OCI-LY3 (cell line): Measurements from ENCODE around the gene SLC43A1.

ENCODE experiments used
- H2AFZ ChIP-seq: fragments of 200-600, 300-600 bp; shearing (Covaris generic); 2 replicates; pipeline ENCODE4 v1.6.0; 2014; ENCODE audit warnings: antibody characterized with exemption, low read depth, low read length
- H3K27ac ChIP-seq: fragments of 200-600, 300-600 bp; sonication (generic); 2 replicates; pipeline ENCODE4 v1.5.1; 2014; ENCODE audit warnings: mild to moderate bottlenecking, low read length, moderate library complexity, mixed read lengths
- H3K27me3 ChIP-seq: fragments of 200-600, 300-600 bp; sonication (generic); 2 replicates; pipeline ENCODE4 v1.6.1; 2014; ENCODE audit warnings: low read depth, low read length, mixed read lengths
- H3K36me3 ChIP-seq: fragments of 200-600, 300-600 bp; sonication (generic); replicated peaks from 2 replicates; pipeline ENCODE3; 2014; ENCODE audit warnings: low read depth, low read length, mixed read lengths
- H3K4me1 ChIP-seq: fragments of 300-600, 200-600 bp; sonication (generic); 2 replicates; pipeline ENCODE4 v1.6.1; 2014; ENCODE audit warnings: low read length, mixed read lengths
- H3K4me2 ChIP-seq: fragments of 200-600, 300-600 bp; sonication (generic); 2 replicates; pipeline ENCODE4 v1.6.1; 2014; ENCODE audit warnings: low read length, mixed read lengths
- H3K4me3 ChIP-seq: fragments of 300-600, 200-600 bp; sonication (generic); 2 replicates; pipeline ENCODE4 v1.5.1; 2014; ENCODE audit warnings: antibody characterized with exemption, mild to moderate bottlenecking, low read length, moderate library complexity
- H3K79me2 ChIP-seq: fragments of 300-600, 200-600 bp; shearing (Covaris generic); 2 replicates; pipeline ENCODE4 v1.6.1; 2014; ENCODE audit warnings: mild to moderate bottlenecking, low read length, mixed read lengths
- H3K9ac ChIP-seq: fragments of 300-600, 200-600 bp; shearing (Covaris generic); 2 replicates; pipeline ENCODE4 v1.6.0; 2014; ENCODE audit warnings: mild to moderate bottlenecking, low read length, moderate library complexity
- H3K9me3 ChIP-seq: fragments of 200-600, 300-600 bp; shearing (Covaris generic); 2 replicates; pipeline ENCODE4 v1.6.1; 2014; ENCODE audit warnings: low read length, mixed read lengths; ENCODE audit not compliant: insufficient read depth
- H4K20me1 ChIP-seq: fragments of 200-600, 300-600 bp; sonication (generic); 2 replicates; pipeline ENCODE4 v1.6.1; 2016; ENCODE audit warnings: low read length, mixed read lengths; ENCODE audit not compliant: insufficient read depth
- EZH2phosphoT487 ChIP-seq: fragments of 200-600 bp; shearing (Covaris generic); IDR thresholded peaks from 2 replicates; pipeline ENCODE4 v1.6.1; 2018; ENCODE audit warnings: antibody characterized with exemption, mixed run types, low read depth
- TF ChIP-seq, protein P1 (sequence below): fragments of 200-600, 300-600 bp; sonication (generic); IDR thresholded peaks from 2 replicates; pipeline ENCODE4 v1.5.1; 2014; ENCODE audit warnings: antibody characterized with exemption, low read length, low read depth

The SLC43A1 gene

GRCh38 chr11:57440744-57441414 lies 74.6 kb downstream of the SLC43A1 start:
- TF ChIP-seq, protein P1, sequence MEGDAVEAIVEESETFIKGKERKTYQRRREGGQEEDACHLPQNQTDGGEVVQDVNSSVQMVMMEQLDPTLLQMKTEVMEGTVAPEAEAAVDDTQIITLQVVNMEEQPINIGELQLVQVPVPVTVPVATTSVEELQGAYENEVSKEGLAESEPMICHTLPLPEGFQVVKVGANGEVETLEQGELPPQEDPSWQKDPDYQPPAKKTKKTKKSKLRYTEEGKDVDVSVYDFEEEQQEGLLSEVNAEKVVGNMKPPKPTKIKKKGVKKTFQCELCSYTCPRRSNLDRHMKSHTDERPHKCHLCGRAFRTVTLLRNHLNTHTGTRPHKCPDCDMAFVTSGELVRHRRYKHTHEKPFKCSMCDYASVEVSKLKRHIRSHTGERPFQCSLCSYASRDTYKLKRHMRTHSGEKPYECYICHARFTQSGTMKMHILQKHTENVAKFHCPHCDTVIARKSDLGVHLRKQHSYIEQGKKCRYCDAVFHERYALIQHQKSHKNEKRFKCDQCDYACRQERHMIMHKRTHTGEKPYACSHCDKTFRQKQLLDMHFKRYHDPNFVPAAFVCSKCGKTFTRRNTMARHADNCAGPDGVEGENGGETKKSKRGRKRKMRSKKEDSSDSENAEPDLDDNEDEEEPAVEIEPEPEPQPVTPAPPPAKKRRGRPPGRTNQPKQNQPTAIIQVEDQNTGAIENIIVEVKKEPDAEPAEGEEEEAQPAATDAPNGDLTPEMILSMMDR = no peak
- TF ChIP-seq EZH2phosphoT487 = no peak
- H3K36me3 ChIP-seq = no peaks in the 10 kb centered on the region

DNA sequence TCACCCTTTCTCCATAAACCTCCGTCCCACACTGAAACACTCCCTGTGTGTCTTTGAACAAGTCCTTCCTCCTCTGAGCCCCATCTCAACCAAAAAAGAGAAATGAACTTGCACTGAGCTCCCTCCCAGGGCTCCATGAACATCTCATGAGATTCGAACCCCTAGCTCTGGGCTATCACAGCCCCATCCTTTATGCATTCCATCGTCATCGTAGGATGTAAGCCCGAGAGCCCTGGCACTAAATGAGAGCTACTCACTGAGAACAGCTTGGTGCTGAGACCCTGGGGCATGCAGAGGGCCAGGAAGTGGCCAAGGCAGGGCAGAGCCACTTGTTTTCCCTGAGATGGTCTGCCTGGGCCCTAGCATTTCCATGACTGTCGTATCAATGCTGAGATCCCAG lies 75.7 kb downstream of the SLC43A1 start:
- Histone ChIP-seq H3K4me3 (no peak overlapping the region), H3K27ac (no peak overlapping the region), H3K4me2 (no peak overlapping the region), H3K4me1 (no peaks in the 10 kb centered on the region), H3K9me3 (no peaks in the 10 kb centered on the region), H3K27me3 (peaks cover 3% of the 10 kb centered on the region; the same call in 1 of the 2 replicates), H2AFZ (no peak overlapping the region), H3K36me3 (no peaks in the 10 kb centered on the region), H3K9ac (no peak overlapping the region), H3K79me2 (no peaks in the 10 kb centered on the region), H4K20me1 (no peaks in the 10 kb centered on the region)
- TF ChIP-seq EZH2phosphoT487 = no peak
- TF ChIP-seq, protein P1 = no peak

More at GRCh38 chr11:57440744-57441414, 74.6 kb downstream of the SLC43A1 start:
- H3K27ac ChIP-seq = no peak overlapping the region
- H3K4me2 ChIP-seq = no peak overlapping the region
- H3K79me2 ChIP-seq = no peaks in the 10 kb centered on the region
- H3K27me3 ChIP-seq = 0 out of 2 replicates have a peak, but pooled peaks cover 4% of the 10 kb centered on the region
- no peaks in the 10 kb centered on the region for H3K9me3 ChIP-seq
- H3K9ac ChIP-seq = no peak overlapping the region
- H4K20me1 ChIP-seq = no peaks in the 10 kb centered on the region
- no peak overlapping the region for H3K4me3 ChIP-seq
- H2AFZ ChIP-seq = no peak overlapping the region
- no peaks in the 10 kb centered on the region for H3K4me1 ChIP-seq

GRCh38 chr11:57438345-57439285 lies 76.9 kb downstream of the SLC43A1 start:
- H3K27ac ChIP-seq = no peak overlapping the region
- H3K79me2 ChIP-seq = no peaks in the 10 kb centered on the region
- no peak overlapping the region for H2AFZ ChIP-seq
- no peaks in the 10 kb centered on the region for H3K4me1 ChIP-seq
- H3K9ac ChIP-seq = no peak overlapping the region
- TF ChIP-seq, protein P1 = no peak
- no peak for TF ChIP-seq EZH2phosphoT487
- no peak overlapping the region for H3K4me2 ChIP-seq
- H3K9me3 ChIP-seq = no peaks in the 10 kb centered on the region
- no peak overlapping the region for H3K4me3 ChIP-seq
- H3K27me3 ChIP-seq = peaks cover 3% of the 10 kb centered on the region; the same call in 1 of the 2 replicates
- no peaks in the 10 kb centered on the region for H4K20me1 ChIP-seq
- H3K36me3 ChIP-seq = no peaks in the 10 kb centered on the region

DNA sequence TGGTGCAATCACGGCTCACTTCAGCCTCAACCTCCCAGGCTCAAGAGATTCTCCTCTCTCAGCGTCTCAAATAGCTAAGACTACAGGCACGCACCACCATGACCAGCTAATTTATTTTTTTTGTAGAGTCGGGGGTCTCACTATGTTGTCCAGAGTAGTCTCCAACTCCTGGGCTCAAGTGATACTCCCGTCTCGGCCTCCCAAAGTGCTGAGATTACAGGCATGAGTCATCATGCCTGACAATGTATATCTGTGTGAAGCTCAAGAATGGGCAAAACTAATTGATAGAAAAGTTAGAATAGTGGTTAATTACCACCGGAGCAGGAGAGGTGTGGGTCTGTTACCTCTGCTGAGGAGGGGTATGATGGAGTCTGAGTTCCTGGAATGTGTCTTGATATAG lies 79.5 kb downstream of the SLC43A1 start:
- TF ChIP-seq, protein P1 = no peak
- no peak for TF ChIP-seq EZH2phosphoT487
- H3K4me3 ChIP-seq = no peak overlapping the region
- no peaks in the 10 kb centered on the region for H3K79me2 ChIP-seq
- H3K9ac ChIP-seq = no peak overlapping the region
- H3K4me2 ChIP-seq = no peak overlapping the region
- peaks cover 12% of the 10 kb centered on the region; the same call in 1 of the 2 replicates for H3K4me1 ChIP-seq
- H3K27me3 ChIP-seq = peaks cover 3% of the 10 kb centered on the region; the same call in 1 of the 2 replicates
- no peaks in the 10 kb centered on the region for H3K36me3 ChIP-seq
- H2AFZ ChIP-seq = no peak overlapping the region
- H4K20me1 ChIP-seq = no peaks in the 10 kb centered on the region
- H3K27ac ChIP-seq = no peak overlapping the region
- no peaks in the 10 kb centered on the region for H3K9me3 ChIP-seq
